Skeletal muscle cell (primary cell): ENCODE results near the gene JAG2.
A peak's percentile ranks its signal among the peaks of the same experiment; 100 is the strongest.

Experiments
- DNase-seq: peaks from one replicate; pipeline ENCODE4 v3.0.0-alpha.2; 2010; ENCODE audit warnings: low read depth
- H3K4me3 ChIP-seq: 2 replicates; pipeline ENCODE4 v1.5.1; 2011; ENCODE audit warnings: low read depth, mild to moderate bottlenecking, control low read depth, low read length, moderate library complexity

JAG2 gene

DNA sequence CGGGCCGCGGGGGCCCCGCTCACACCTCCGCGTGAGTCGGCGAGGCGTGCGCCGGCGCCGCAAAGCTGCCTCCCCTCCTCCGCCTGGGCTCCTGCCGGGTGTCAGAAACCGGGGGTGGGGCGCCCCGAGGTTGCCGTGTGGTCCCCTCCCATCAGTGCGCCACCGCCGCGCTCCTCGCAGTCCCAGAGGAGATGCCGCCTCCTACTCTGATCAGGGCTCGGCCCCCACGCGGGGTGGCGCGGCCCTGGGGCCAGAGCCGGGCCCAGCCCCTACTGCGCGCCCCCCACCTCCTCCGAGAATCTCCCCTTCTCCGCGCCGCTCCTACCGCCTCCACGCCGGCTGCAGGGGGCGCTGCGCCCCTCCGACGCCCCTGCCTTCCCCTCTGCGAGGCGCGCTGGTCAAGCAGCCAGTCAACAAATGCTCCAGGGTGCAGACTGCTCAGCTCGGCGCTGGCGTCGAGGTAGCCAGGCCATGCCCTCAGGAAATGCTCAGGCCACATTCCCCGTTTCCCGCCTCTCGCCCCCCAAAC is 467 bp upstream of the JAG2 start:
- H3K4me3 ChIP-seq: peak overlapping the region; percentile 23
- DNase-seq: no peak

DNA sequence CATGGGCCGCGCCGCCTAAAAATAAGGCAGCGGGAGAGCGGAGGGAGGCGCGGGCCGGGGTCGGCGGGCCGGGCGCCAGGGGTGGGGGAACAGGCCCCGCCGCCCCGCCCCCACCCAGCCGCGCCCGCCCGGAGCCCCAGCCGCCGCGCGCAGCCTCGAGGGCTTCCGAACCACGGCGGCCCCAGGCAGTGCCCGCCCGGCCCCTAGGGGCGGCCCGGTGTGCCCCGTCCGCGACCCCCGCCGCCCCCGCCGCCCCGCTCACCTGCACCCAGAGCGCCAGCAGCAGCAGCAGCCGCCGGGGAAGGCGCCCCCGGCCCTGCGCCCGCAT is 519 bp downstream of the JAG2 start:
- H3K4me3 ChIP-seq: peak overlapping the region; percentile 34
- no peak for DNase-seq

DNA sequence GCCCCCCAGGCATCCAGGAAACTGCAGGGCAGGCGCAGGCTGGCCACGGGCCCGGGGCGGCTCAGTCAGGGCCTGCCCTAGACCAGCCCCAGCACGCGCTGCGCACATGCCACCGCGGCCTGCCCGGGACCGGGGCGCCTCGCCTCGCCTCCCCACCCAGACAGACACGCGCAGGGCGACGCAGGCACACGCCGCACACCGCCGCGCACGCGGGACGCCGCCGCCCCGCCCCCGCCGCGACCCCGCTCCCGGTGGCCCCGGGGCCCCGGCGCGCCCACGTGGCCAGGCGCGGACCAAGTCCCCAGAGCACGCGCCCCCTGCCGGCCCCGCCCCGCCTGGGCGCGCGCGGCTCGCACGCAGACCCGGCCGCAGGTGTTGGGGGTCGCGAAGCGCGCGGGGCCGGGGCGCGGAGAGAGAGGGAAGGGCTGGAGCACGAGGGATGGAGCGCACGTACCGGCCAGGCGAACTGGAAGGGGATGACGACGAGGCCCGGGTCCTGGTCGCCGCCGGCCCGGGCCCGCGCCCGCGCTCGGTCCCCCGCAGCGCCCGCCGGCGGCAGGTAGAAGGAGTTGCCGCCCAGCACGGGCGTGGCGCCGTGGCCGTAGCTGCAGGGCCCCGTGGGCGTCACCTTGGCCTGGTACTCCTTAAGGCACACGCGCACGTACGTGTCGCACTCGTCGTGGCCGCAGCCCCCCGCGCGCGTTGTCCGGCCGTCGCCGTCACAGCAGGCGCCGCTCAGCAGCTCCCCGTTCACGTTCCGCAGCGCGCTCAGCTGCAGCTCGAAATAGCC is 1.1 kb downstream of the JAG2 start:
- DNase-seq: no peak
- H3K4me3 ChIP-seq: peak overlapping the region; percentile 34

DNA sequence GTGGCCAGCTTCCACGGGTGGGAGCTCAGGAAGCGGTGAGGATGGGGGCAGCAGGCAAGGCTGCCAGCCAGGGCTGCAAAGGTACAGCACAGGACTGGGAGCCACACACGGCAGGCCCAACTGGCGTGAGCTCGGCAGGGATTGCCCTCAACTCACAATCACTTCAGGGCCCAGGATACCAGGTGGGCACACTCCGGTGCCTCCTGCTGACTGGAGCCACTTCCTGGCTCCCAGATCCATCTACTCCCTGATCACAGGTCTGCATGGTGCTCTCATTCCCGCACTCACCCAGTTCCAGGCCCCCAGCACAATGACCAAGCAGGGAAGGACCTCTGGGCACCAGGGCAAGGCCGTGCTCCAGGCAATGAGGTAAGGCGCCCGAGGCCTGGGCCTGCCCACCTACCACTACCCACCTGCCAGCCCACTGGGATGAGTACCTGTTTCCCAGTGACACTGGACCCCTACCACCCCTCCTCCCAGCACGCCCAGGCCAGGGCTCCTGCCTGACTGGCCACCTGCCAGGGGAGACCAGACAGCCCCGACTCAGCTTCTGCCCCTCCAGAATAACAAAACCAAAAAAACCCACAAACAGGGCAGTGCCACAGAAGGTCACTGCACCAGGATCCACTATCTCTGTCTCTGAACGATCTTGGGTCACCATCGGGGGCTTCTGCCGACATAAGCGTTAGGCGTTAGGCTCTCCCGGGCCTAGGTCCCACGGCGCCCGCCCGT is 1.8 kb downstream of the JAG2 start:
- no peak overlapping the region for H3K4me3 ChIP-seq
- no peak for DNase-seq

DNA sequence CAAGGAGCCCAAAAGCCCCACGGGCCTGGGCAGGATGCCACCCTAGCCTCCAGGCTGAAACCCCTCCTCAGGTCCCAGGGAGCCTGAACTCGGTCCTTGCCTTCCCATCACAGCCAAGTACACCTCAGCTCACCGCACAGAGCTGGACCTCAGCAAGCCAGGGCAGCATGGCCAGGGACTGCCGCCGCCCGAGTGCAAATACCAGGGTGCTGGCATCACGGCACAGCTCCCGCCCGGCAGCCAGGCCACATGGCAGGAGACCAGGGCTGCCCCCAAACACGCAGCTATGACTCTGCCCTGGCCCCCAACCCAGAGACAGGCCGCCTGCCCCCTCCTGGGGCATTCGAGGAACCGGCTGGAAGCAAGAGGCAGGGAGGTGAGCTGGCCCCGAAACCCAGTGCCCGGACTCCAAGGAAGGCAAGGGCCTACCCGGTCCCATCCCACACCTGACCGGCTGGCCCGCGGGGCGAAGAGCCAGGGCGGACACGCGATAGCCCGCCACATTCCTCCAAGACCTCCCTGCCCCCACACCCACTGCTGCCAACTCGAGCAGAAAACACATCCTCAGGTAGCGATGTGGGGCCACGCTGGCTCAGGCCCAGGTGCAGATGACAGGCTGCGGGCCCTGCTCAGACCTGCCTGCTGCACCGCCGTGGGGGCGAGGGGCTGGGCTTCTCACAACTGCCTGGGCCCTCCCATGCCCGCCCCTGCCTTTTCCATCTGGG is 2.7 kb downstream of the JAG2 start:
- H3K4me3 ChIP-seq: no peak overlapping the region

DNA sequence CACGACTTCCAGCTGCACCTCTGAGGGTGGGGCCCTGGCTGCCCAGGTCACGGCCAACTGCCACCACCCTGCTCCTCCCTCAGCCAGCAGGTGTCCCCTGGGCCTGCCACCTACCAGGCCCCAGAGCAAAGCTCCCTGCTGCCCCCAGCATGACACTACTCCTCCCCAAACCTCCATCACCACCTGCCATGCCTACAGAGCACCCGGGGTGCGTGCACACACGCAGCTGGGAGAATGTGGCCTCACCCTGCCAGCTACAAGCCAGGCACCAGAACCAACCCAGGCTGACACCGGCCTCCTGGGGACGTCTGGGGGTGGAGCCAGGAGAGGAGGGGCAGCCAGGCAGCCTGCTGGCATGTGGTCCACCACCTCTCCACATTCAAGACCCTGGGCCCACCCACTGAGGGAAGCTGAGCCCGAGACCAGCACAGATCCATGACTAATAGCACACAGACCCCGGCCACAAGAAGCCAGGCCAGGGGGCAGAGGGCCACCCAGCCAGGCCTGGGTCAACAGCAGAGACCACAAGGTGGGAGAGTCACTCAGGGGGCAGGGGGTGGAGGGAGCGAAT is 3.4 kb downstream of the JAG2 start:
- no peak overlapping the region for H3K4me3 ChIP-seq
- DNase-seq: no peak

More for the DNA sequence above, 2.7 kb downstream of the JAG2 start:
- DNase-seq: no peak

DNA sequence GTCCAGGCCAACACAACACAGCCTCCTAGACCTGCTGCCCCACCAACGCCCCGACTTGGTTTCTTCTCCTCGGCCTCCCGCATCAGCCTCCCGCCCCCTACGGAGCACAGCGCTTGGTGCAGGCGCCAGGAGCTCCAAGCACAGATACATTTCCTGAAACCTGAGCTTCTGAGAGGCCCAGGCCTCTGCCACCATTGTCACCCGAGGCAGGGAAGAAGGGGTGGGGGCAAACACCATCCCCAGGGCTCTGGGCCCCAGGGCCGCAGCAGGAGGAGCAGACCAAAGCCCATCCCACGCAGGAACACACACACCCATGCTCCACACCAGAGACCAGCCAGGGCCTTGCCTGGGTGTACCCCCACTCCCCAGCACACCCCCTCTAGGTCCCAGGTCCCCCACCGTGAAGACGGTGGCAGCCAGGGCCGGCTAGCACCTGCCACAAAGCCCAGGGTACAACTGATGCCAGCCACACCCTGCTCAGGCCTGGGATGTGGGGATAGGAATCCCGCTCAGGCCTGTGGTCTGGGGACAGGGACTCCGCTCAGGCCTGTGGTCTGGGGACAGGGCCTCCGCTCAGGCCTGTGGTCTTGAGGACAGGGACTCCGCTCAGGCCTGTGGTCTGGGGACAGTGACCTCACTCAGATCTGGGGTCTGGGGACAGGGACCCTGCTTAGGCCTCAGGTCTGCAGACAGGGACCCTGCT is 5.4 kb downstream of the JAG2 start:
- no peak for DNase-seq
- no peak overlapping the region for H3K4me3 ChIP-seq

DNA sequence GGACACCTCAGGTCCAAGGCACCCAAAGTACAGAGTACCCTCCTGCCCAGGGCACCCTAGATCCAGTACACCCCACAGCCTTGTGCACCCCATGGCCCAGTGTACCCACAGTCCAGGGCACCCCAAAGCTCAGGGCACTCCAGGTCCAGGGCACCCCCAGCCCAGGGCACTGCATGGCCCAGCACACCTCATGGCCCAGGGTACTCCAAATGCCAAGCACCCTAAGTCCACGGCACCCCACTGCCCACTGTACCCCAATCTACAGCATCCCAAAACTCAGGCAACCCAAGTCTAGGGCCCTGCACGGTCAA is 6.0 kb downstream of the JAG2 start:
- no peak overlapping the region for H3K4me3 ChIP-seq
- DNase-seq: no peak

DNA sequence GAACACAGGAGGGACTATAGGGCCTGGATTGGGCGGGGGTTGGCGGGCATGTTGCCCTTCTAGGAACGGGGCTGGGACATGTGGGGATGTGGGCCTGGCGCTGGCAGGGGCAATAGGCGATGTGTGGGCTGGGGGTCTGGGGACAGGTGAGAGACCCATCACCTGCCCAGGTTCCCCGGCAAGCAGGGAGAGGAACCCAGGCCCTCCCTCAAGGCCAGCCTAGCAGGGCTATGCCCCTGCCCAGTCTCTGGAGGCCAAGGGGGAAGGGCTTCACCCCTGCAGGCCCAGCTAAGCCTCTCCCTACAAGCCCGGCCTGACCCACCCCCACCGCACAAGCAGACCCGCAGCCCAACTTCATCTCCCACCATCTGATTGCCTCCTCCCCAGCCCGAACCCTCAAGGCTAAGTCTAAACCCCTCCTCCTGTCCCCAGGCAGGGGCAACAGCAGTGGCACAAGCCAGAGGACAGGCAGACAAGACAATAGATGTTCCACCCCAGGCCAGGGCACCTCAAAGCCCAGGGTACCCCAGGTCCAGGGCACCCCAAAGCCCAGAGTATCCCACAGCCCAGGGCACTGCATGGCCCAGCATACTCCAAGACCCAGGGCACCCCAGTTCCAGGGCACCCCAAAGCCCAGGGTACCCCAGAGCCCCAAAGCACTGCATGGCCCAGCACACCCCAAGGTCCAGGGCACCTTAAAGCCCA is 6.5 kb downstream of the JAG2 start:
- no peak for DNase-seq
- no peak overlapping the region for H3K4me3 ChIP-seq

DNA sequence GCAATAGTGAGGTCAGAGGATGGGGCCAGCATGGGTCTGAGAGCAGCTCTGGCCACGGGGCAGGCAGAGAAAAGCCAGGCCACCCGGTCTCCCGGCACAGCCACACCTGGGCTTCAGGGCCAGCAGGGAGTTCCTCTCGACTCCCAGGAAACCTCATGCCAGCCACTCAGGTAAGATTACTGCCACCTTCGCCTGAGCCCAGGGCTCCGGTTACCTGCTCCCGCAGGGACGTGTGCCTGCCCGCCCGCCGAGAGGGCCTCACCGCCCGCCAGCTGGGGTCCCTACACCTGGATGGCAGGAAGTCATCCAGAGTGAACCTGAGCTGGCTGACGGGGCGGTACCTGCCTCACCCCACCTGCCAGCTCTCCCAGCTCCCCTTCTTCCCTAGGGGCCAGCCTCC is 7.3 kb downstream of the JAG2 start:
- H3K4me3 ChIP-seq: no peak overlapping the region
- no peak for DNase-seq

DNA sequence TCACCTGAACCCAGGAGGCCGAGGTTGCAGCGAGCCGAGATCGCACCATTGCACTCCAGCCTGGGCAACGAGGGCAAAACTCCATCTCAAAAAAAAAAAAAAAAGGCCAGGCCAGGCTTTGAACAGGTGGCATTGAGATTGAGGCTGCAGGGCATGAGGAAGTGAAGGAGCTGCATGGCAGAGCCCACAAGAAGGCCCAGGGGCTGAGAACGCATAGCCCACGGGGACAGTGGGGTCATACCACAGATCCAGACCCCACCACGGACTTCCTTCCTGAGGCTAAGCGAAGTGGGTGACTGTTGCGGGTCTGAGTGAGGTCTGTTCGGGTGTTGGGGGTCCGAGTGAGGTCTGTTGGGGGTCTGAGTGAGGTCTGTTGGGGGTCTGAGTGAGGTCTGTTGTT is 7.8 kb downstream of the JAG2 start:
- H3K4me3 ChIP-seq: no peak overlapping the region
- no peak for DNase-seq

DNA sequence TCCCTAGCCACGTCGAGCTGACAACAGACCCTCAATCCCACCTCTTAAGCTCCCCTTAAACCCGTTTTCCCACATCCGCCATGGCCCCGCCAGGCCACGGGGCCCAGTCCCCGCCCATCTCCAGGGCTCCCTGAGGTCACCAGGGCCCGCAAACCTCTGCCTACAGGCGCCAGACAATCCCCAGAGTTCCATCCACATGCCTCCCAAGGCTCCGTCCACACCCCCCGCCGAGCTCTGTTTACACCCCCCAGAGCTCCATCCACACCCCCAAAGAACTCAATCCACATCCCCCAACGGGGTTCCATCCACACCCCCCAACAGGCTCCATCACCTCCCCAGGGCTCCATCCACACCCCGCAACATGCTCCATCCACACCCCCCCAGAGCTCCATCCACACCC is 9.2 kb downstream of the JAG2 start:
- DNase-seq: no peak
- no peak overlapping the region for H3K4me3 ChIP-seq

DNA sequence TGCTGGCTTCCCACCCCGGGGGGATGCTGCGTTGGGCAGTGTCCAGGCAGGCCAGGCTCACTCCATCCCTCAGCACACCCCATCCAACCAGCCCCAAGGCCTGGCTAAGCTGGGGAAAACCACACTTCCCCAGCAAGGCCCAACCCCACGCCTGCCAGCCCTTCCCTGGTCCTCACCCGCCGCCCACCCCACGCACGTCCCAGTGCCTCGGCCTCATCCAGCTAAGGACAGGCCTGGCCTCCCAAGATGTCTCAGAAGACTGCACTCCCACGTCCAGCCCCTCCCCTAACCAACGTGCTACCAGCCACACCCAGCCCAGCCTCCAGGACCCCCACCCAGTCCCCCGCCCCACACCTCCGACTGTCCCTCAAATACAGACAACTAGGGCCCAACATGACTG is 9.8 kb downstream of the JAG2 start:
- DNase-seq: no peak
- H3K4me3 ChIP-seq: no peak overlapping the region

DNA sequence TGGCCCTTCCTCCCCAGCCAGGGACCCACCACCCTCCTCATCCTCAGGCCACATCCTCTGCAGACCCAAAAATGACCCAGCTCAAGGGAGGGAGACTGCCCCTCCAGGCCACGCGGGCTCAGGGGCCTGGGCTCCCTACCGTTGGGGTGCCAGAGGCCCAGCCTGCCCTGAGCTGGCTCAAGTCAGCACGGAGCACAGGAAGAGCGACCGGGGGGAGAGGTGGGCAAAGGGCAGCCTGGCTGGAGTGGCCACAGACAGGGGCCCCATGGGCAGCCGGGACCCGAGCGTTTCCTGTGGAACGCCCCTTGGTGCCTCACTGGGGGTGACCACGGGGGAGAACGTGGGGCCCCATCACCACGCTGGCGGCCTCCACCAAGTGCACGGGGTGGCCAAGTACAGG is 10.7 kb downstream of the JAG2 start:
- no peak for DNase-seq
- no peak overlapping the region for H3K4me3 ChIP-seq

DNA sequence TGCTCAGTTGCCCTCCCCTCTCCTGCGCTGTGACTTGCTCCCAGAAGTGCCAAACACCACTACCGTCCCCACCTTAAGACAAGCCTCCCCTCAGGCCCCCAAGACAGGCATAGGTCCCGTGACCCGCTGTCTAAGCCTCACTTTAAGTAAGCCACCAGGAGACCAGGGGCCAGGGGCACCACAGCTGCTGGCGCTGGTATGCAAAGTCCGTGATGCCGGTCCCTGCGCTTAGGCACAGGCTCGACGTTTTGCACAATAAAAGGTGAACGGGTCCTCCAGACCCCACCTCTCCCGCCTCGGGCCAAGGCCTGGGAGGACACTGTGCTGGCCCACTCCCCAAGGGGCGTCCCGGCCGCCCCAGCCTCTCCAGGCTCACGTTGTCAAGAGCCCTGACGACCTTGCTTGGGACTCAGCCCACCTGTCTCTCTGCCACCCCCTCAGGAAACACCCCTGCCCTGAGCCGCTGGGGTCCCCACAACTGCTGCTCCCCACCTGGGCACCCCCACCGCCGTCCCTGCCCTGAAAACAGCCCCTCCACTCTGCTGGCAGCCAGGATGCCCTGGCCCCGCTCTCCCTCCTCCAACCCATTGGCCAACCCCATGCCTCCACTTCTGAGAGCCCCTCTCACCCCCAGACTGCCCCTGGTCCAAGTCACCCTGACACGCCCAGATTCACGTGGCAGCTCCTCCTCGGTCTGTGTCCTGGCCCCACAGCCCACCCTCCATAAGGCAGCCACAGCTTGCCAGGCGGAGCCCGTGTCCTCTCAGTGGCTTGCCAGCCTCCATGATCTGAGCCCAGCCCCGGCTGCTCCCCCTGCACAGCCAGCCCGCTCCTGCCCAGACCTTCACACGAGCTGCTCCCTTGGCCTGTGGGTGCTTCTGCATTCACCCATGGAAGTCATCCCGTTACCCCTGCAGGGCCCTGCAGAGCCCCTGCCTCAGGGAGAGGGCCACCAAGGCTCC is 11.9 kb downstream of the JAG2 start:
- H3K4me3 ChIP-seq: no peak overlapping the region
- no peak for DNase-seq

DNA sequence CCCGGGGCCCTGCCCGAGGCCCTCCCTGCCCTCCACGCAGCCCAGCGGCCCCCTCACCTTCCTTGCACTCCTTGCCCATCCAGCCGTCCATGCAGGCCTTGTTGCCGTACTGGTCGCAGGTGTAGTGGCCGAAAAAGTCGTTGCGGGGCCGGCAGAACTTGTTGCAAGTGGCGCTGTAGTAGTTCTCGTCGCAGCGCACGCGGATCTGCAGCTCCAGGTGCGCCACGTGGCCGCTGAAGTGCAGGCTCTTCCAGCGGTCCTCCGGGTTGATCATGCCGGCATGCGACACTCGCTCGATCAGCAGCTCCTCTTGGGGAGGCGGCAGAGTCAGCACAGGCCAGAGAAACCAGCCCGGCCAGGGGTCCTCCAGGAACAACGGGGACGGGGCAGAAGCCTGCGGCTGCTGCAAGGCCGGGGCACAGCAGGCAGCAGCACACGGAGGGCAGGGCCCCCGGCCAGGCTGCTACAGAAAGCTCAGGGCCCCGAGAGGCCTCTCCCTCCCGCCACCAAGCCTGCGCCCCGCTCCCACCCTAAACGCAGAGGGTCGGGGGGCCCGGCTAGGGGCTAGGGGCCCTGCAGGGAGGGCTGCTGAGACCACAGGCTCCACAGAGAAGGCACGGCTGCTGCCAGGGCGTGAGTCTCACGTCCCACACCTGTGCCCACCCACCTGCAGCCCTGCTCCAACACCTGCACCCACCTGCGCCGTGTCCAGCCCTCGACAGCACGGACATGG is 12.7 kb downstream of the JAG2 start:
- no peak for DNase-seq
- no peak overlapping the region for H3K4me3 ChIP-seq

DNA sequence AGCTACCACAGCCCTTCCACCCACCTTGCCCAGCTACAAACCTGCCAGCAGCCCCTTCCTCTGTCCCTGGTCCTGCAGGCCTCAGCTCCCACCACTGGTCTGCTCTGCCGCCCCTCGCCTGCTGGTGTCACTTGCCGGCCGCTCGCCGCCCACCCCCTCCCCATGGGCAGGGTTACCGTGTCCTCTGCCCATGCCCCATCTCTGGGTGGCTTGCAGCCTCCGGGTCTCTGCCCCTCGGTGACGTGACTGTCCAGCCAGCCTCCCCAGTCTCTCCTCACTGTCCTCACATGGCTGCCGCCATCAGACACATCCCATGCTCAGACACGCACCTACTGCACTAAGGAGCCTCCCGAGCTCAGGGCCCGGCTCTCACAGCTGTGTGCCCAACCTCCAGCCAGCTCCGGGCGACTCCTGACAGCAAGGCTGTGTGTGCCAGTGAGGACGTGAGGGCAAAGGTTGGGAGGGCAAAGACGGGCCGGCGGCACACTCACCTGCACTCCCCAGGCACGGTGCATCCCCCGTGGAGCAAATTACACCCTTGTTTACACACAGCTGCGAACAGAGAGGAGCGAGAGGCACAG is 13.4 kb downstream of the JAG2 start:
- DNase-seq: no peak
- no peak overlapping the region for H3K4me3 ChIP-seq
